NCI-H2081 (cell line): ENCODE measurements around the gene STEAP3.
"Not testable (repeated sequence)": the region's sequence is repeated elsewhere in the genome, so short reads cannot be mapped to it uniquely, and the experiment has no call there.

ENCODE experiments used
- DNase-seq, 2 experiments: peaks; one replicate each; lab custom pipeline; 2025; lab: John Stamatoyannopoulos, UW

Gene STEAP3

GRCh38 chr2:119261493-119262225 lies 38.0 kb downstream of the STEAP3 start:
- DNase-seq: no peak

DNA sequence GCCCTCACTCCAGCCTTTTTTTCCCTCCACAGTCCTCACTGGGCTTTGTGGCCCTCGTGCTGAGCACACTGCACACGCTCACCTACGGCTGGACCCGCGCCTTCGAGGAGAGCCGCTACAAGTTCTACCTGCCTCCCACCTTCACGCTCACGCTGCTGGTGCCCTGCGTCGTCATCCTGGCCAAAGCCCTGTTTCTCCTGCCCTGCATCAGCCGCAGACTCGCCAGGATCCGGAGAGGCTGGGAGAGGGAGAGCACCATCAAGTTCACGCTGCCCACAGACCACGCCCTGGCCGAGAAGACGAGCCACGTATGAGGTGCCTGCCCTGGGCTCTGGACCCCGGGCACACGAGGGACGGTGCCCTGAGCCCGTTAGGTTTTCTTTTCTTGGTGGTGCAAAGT lies 39.4 kb downstream of the STEAP3 start:
- no peak for DNase-seq

DNA sequence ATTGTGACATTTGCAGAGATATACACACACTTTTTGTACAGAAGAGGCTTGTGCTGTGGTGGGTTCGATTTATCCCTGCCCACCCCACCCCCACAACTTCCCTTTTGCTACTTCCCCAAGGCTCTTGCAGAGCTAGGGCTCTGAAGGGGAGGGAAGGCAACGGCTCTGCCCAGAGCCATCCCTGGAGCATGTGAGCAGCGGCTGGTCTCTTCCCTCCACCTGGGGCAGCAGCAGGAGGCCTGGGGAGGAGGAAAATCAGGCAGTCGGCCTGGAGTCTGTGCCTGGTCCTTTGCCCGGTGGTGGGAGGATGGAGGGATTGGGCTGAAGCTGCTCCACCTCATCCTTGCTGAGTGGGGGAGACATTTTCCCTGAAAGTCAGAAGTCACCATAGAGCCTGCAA lies 40.0 kb downstream of the STEAP3 start:
- DNase-seq: no peak

GRCh38 chr2:119264781-119265692 lies 41.4 kb downstream of the STEAP3 start:
- peak; percentile 63 to 67 for DNase-seq

GRCh38 chr2:119265693-119266066 lies 42.0 kb downstream of the STEAP3 start:
- no peak for DNase-seq

DNA sequence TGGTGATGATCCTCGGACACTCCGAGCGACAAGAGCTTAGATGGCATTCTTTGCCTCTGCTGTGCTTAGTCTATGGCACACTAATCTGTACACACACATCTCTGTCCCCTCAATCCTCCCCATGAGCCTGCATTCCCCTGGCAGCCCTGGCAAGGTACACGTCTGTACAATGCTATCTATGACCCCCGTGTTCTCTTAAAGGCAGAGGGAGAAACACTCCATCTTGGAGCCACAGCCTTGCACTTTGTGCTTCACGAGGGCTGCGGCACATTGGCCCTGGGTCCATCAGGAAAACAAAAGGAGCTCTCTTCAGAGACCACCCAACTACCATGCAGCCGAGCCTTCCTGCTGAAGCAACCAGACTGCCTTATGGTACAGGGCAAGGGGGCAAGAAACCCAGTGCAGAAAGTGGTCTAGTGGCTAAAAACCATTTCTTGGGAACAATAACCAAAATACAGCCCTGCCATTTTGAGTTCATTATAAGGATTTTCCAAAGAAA lies 42.5 kb downstream of the STEAP3 start:
- DNase-seq: no peak

DNA sequence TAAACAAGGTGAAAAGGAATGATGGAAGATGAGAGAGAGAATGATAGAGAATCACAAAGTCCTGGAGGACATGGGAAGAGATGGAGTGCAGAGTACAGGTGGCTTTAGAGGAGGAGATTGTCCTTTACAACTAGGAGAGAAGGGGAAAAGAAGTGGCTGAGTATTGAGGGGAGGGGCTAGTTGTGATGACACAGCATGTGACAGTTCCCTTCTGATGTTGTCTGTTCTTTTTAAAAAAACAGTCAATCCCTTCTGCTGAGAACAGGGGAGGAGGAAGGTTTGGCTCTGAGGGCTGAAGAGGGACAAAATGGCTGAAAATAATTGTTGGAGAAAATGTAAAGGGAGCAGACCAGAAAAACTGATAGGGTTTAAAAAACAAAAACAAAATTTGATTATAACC lies 44.0 kb downstream of the STEAP3 start:
- no peak for DNase-seq

GRCh38 chr2:119276864-119277263 lies 53.2 kb downstream of the STEAP3 start:
- peak in 1 of 2 experiments; percentile 20 for DNase-seq

DNA sequence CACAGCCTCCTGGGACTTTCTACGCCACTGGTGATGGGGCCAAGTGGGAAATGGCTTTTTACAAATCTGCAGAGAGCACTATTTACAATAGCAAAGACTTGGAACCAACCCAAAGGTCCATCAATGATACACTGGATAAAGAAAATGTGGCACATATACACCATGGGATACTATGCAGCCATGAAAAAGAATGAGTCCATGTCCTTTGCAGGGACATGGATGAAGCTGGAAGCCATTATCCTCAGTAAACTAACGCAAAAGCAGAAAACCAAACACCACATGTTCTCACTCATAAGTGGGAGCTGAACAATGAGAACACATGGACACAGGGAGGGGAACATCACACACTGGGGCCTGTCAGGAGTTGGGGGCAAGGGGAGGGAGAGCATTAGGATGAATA lies 54.8 kb downstream of the STEAP3 start:
- not testable (repeated sequence) for DNase-seq

- no peak for DNase-seq
Measured at GRCh38 chr2:119278946-119279345, 55.3 kb downstream of the STEAP3 start.

DNA sequence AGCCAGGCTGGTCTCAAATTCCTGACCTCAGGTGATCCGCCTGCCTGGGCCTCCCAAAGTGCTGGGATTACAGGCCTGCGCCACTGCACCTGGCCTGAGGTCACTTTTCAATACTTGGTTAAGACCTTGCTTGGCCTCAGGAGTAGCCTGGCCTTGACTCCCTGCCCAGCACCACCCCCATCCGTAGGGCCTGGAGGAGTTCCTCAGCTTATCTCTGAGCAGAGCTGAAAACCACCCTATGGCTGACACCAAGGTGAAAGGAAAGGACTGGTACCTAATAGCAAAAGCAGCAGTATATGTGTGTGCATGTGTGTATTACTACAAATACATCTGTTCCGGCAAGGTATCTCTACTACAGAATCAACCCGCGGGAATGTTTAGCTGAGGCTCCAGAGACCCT lies 56.0 kb downstream of the STEAP3 start:
- DNase-seq: no peak

GRCh38 chr2:119280680-119281079 lies 57.0 kb downstream of the STEAP3 start:
- no peak for DNase-seq

DNA sequence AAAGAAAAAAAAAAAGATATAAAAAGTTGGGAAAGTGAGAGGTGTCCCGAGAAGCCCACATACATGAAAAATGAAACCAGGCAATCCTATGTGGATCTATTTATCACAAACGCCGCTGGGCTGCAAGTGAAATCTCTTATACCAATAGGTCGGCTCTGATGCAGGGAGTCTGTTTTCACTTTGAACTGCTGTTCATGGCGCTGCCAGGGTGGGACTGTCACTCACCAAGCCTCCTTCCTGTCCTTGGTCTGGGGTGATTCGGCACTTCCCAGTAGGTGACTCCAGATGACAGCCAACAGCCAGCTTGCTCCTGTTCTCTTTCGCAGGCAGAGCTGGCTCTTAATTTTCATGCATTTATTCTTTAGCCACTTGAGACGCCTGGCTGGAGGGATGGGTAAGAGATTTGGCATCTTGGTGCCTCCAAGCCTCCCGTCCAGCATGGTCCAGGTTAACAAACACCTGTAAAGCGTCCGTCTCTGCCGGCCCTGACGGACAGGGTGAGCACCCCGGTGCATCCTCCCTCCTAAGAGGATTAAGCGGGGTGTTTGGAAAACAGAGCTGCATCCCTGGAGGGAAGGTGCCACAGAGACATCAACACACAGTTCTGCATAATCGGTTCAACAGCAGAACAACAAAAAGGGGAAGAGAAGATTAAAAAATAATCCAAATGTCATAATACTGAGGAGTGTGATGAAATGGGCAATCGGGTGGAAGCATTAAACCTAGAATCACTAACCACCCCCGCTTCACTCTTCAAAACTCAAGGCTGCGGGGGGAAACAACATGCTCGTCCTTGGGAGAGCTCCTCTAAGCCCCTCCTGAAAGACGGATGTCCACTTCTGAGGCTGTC lies 58.7 kb downstream of the STEAP3 start:
- no peak for DNase-seq

DNA sequence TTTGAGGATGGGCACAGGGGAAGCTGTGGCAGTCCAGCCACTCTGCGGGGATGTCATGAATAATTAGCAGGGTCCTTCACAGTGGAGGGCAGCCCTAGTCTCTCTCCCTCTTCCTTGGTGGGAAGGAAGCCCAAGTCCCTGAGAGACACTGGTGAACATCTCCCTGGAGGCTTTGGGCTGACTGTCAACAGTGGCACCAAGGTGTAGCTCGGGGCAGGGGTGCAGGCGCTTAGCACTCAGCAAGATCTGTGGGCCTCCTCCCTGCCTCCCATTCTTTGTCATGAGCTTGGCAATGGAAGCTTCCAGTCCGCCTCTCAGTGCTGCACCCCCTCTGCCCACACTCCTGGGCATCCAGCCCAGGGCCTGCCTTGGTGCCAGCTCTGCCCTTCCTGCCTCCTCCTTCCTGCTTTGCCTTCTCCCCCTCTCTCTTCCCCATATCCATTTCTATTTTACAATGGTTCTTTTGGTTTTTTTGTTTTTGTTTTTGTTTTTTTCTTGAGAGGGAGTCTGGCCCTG lies 59.4 kb downstream of the STEAP3 start:
- peak in 1 of 2 experiments; percentile 7 for DNase-seq

DNA sequence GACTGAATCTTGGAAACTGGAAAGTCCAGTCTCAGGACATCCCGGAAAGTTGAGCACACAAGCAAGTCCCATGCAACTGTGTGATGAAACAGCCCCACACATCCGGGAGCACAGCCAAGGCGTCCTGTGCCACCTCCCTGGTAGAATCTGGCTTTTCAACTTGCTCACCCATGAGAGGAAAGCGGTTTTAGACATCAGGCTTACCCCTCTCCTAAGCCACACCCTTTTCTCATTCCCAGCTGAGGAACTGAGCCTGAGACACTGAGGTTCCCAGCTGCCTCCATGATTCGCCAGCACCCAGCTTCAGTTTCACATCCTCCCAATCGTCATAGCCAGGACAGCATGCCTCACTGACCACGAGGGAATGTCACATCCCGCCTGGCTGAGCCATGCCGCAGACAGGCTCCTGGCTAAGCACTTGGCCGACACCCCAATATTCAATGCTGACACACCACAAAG lies 60.3 kb downstream of the STEAP3 start:
- no peak for DNase-seq

DNA sequence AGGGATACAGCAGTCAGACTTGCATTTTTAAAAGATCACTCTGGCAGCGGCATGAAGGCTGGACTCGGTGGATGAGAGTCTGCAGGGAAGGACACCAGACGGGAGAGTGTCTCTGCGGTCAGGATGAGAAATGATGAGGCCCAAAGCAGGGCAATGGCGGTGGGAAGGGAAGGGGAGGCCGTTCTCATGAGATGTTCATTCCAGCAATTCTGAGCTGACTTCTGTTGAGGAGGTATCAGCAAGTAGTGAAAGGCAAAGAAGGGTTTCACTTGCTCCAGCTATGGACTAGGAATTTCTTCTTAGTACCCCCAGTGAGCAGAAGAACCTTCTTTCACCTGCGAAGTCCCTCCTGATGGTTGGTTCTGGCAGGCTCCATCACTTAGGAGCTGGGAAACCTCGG lies 63.0 kb downstream of the STEAP3 start:
- no peak for DNase-seq

DNA sequence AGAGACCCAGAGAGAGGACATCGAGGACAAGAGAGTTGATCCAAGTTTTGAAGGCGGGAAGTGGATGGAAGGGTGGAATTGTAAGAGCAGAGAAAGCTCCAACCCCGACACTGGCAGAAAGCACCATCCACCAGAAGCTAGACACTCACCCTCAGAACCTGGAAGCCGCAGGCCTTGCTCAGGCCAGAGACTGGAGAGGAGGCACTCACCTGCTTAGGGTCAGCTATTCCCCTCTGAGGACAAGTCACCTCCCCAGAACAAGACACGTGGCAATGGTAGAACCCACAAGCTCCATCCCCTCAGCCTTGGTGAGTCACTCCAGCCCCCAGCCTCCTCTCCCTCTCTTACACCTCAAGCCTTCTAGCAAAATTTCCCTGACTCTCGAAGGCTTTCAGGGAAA lies 64.9 kb downstream of the STEAP3 start:
- DNase-seq: no peak

GRCh38 chr2:119289093-119289492 lies 65.5 kb downstream of the STEAP3 start:
- no peak for DNase-seq

GRCh38 chr2:119289642-119290041 lies 66.0 kb downstream of the STEAP3 start:
- no peak for DNase-seq

- DNase-seq: peak; percentile 69 to 73
Measured at GRCh38 chr2:119290859-119291587, 67.4 kb downstream of the STEAP3 start.

DNA sequence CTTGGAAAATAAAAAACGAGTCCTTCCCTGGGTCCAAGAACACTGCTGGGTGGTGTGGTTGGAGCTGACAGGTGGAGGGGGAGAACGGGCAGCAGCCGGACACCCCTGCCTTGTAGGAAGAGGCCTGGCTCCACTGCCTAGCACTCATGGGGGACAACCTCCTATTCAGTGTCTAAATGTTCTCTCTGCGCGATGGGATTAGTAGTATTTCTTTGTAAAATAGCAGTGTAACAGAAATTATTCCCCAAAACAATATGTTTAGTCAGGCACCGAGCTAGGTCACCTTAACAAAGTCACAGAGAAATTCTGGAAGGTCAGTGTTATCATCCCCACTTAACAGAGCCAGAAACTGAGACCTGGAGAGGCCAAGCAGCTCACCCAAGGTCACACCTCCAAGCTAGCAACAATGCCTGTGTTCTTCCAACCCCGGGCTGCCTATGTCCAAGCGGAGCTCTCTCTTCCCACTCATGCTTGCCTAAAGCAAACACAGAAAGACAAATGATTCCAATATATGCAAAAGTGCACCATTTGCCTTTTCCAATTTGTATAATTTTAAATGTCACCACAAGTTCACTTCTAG lies 68.0 kb downstream of the STEAP3 start:
- no peak for DNase-seq
